HCT116 (cell line): ENCODE measurements around the gene MAST4. TPM values are rescaled to one million over a fixed set of nuclear protein-coding genes. Genes with fewer than 3 reads are reported as not detected.

Source experiments
- ATAC-seq: fragments of 200-7000 bp; cut with Tn5 transposase; 2 replicates; pipeline ENCODE4 v1.9.1; 2020; ENCODE audit warnings: mild to moderate bottlenecking, moderate library complexity
- BruUV-seq: library from RNA; stranded (reverse); fragments of 400-500 nt; replicated peaks from 2 replicates; lab custom pipeline; 2021; lab: Mats Ljungman, UMichigan
- CTCF ChIA-PET: fragments of 300-600 bp; sonication (Branson Sonifier 250); formaldehyde crosslinking; loops from one replicate; lab custom pipeline; 2021; ENCODE audit warnings: antibody characterized with exemption; lab: Charles Lee
- POLR2A ChIA-PET: fragments of 300-600, 350-600 bp; sonication (Branson Sonifier 250); formaldehyde crosslinking; loops from one replicate; lab custom pipeline; 2021; ENCODE audit warnings: antibody characterized with exemption; lab: Charles Lee
- RAD21 ChIA-PET, 2 experiments: fragments of 300-600 bp; sonication (Branson Sonifier 250); formaldehyde crosslinking; loops; one replicate each; lab custom pipeline; 2023; ENCODE audit warnings: low total read pairs in 2 of 2; ENCODE audit not compliant: uncharacterized antibody in 2 of 2, unreplicated experiment in 2 of 2, low non-redundant PET in 1 of 2; lab: Charles Lee
- DNase-seq: peaks from one replicate; pipeline ENCODE4 v3.0.0-alpha.2; 2010; ENCODE audit warnings: low read depth, low spot score
- H2AFZ ChIP-seq: fragments of 200-600 bp; shearing (Covaris generic), sonication (generic); 2 replicates; pipeline ENCODE4 v1.6.1; 2017; ENCODE audit warnings: low read depth, mixed run types, mixed read lengths, antibody characterized with exemption, low read length; ENCODE audit not compliant: poor library complexity, severe bottlenecking
- H3K27ac ChIP-seq: 2 replicates; pipeline ENCODE4 v1.5.1; 2012; ENCODE audit warnings: low read depth, low read length
- H3K27me3 ChIP-seq: fragments of 200-600 bp; sonication (generic); 2 replicates; pipeline ENCODE4 v1.6.1; 2016; ENCODE audit warnings: mixed run types, low read length, mixed read lengths; ENCODE audit not compliant: insufficient read depth
- H3K36me3 ChIP-seq, 2 experiments: fragments of 200-500 bp in 1 of 2; fragments of 200-600 bp in 1 of 2; sonication (Bioruptor generic) in 1 of 2; sonication (generic) in 1 of 2; 2 replicates each; pipeline versions ENCODE4 v1.5.1 to v1.6.1; 2014 to 2016; ENCODE audit warnings: low read length in 2 of 2, inconsistent platforms in 1 of 2, mixed read lengths in 1 of 2, mixed run types in 1 of 2; ENCODE audit not compliant: insufficient read depth in 2 of 2, control insufficient read depth in 1 of 2
- H3K4me1 ChIP-seq, 2 experiments: fragments of 200-600 bp in 1 of 2; sonication (generic) in 1 of 2; 2 replicates each; pipeline versions ENCODE4 v1.5.1 to v1.6.1; 2012 to 2017; ENCODE audit warnings: low read length in 2 of 2, inconsistent platforms in 1 of 2, mild to moderate bottlenecking in 1 of 2, mixed read lengths in 1 of 2, mixed run types in 1 of 2, moderate library complexity in 1 of 2; ENCODE audit not compliant: insufficient read depth in 2 of 2, control insufficient read depth in 1 of 2
- H3K4me2 ChIP-seq: fragments of 200-600 bp; sonication (generic); 2 replicates; pipeline ENCODE4 v1.6.1; 2017; ENCODE audit warnings: mixed run types, low read length, mixed read lengths
- H3K4me3 ChIP-seq, 2 experiments: fragments of 200-600 bp in 1 of 2; sonication (generic) in 1 of 2; replicated peaks in 1 of 2; 2 replicates each; pipeline ENCODE4 v1.5.1; 2011 to 2016; ENCODE audit warnings: low read length in 2 of 2, control low read depth in 1 of 2, low read depth in 1 of 2, mild to moderate bottlenecking in 1 of 2, mixed read lengths in 1 of 2, mixed run types in 1 of 2
- H3K79me2 ChIP-seq: fragments of 200-600 bp; sonication (generic); 2 replicates; pipeline ENCODE4 v1.6.1; 2017; ENCODE audit warnings: mild to moderate bottlenecking, mixed run types, low read length, moderate library complexity, mixed read lengths; ENCODE audit not compliant: insufficient read depth
- H3K9ac ChIP-seq: fragments of 200-600 bp; sonication (generic); 2 replicates; pipeline ENCODE4 v1.6.1; 2016; ENCODE audit warnings: low read length, mixed read lengths
- H3K9me2 ChIP-seq: fragments of 200-600 bp; sonication (generic), shearing (Covaris generic); 2 replicates; pipeline ENCODE4 v1.6.1; 2017; ENCODE audit warnings: mixed run types, mild to moderate bottlenecking, moderate library complexity; ENCODE audit not compliant: insufficient read depth
- H3K9me3 ChIP-seq, 2 experiments: fragments of 200-500 bp in 1 of 2; fragments of 200-600 bp in 1 of 2; sonication (Bioruptor generic) in 1 of 2; sonication (generic) in 1 of 2; 2 replicates each; pipeline ENCODE4 v1.6.1; 2014 to 2017; ENCODE audit warnings: low read length in 2 of 2, mixed read lengths in 2 of 2, inconsistent platforms in 1 of 2, low read depth in 1 of 2, mild to moderate bottlenecking in 1 of 2, mixed run types in 1 of 2, moderate library complexity in 1 of 2; ENCODE audit not compliant: control insufficient read depth in 1 of 2, insufficient read depth in 1 of 2
- H4K20me1 ChIP-seq: fragments of 200-600 bp; sonication (generic), shearing (Covaris generic); 2 replicates; pipeline ENCODE4 v1.6.1; 2017; ENCODE audit warnings: mixed run types, mild to moderate bottlenecking, moderate library complexity; ENCODE audit not compliant: insufficient read depth
- ATF3 ChIP-seq: IDR thresholded peaks from 2 replicates; pipeline ENCODE4 v1.6.1; 2012
- CBX3 ChIP-seq: IDR thresholded peaks from 2 replicates; pipeline ENCODE4 v1.6.1; 2012; ENCODE audit warnings: low read depth
- CTCF ChIP-seq, 3 experiments: fragments of 200-600 bp in 1 of 3; sonication (generic) in 1 of 3; IDR thresholded peaks in 2 of 3; conservative IDR thresholded peaks in 1 of 3; 2 replicates each; pipeline ENCODE4 v1.5.1; 2012 to 2017; ENCODE audit warnings: low read depth in 2 of 3, low read length in 2 of 3, antibody characterized with exemption in 1 of 3, borderline replicate concordance in 1 of 3, control low read depth in 1 of 3, mild to moderate bottlenecking in 1 of 3, mixed read lengths in 1 of 3, mixed run types in 1 of 3, moderate library complexity in 1 of 3; ENCODE audit not compliant: insufficient read depth in 1 of 3
- EGR1 ChIP-seq: IDR thresholded peaks from 2 replicates; pipeline ENCODE4 v1.6.1; 2012; ENCODE audit warnings: low read depth
- EZH2 ChIP-seq: fragments of 200-600 bp; sonication (generic); IDR thresholded peaks from 2 replicates; pipeline ENCODE4 v1.6.1; 2017; ENCODE audit warnings: antibody characterized with exemption, mixed run types
- EZH2phosphoT487 ChIP-seq: fragments of 200-600 bp; IDR thresholded peaks from 2 replicates; pipeline ENCODE4 v1.6.1; 2018; ENCODE audit warnings: antibody characterized with exemption, borderline replicate concordance
- FOSL1 ChIP-seq: IDR thresholded peaks from 2 replicates; pipeline ENCODE4 v1.6.1; 2012; ENCODE audit warnings: low read depth
- MAX ChIP-seq: IDR thresholded peaks from 2 replicates; pipeline ENCODE4 v1.6.1; 2012
- POLR2AphosphoS5 ChIP-seq: IDR thresholded peaks from 2 replicates; pipeline ENCODE4 v1.6.1; 2011; ENCODE audit warnings: mild to moderate bottlenecking, low read depth, low read length, moderate library complexity
- REST ChIP-seq: IDR thresholded peaks from 2 replicates; pipeline ENCODE4 v1.6.1; 2012; ENCODE audit warnings: low read depth
- TCF7L2 ChIP-seq: IDR thresholded peaks from 2 replicates; pipeline ENCODE4 v1.7.0; 2011; ENCODE audit warnings: borderline replicate concordance, inconsistent platforms; ENCODE audit not compliant: insufficient read depth, insufficient read length; ENCODE audit errors: extremely low read depth
- ZBTB33 ChIP-seq: IDR thresholded peaks from 2 replicates; pipeline ENCODE4 v1.6.1; 2011; ENCODE audit warnings: mild to moderate bottlenecking, low read length, moderate library complexity; ENCODE audit not compliant: insufficient replicate concordance; ENCODE audit errors: extremely low read depth
- intact Hi-C: fragments of 100-400 bp; cut with micrococcal nuclease; formaldehyde crosslinking; loops from 2 replicates; pipeline ENCODE4 v1.10.0; 2022
- total RNA-seq: library from RNA; stranded (reverse); gene quantifications from one replicate; pipeline ENCODE4 v1.2.1, GENCODE V29; 2021; ENCODE audit not compliant: unreplicated experiment

Gene MAST4
- total RNA-seq, 1 experiment from 2014 or later, result 1.1 TPM

GRCh38 chr5:67146981-67147380, 550.8 kb downstream of the MAST4 start:
- H3K36me3 ChIP-seq, result no peaks in the 10 kb centered on the region
- intact Hi-C loops, result no loop called here

GRCh38 chr5:67147760-67148159, 551.6 kb downstream of the MAST4 start:
- POLR2A ChIA-PET, result no interaction called here

More at GRCh38 chr5:67146981-67147380, 550.8 kb downstream of the MAST4 start:
- no peaks in the 10 kb centered on the region for H3K9me3 ChIP-seq
- no peak overlapping the region for H3K9ac ChIP-seq
- no peaks in the 10 kb centered on the region for H4K20me1 ChIP-seq
- ChIA-PET RAD21 (no interaction called here), CTCF (interaction anchor here (0.8 kb wide), 1 partner anchor 10 kb away, joined by 4 read pairs; no protein-coding TSS in a partner anchor), POLR2A (no interaction called here)
- H3K27ac ChIP-seq, result no peak overlapping the region
- ATAC-seq (no peak), DNase-seq (no peak)
- H3K4me3 ChIP-seq, result no peak overlapping the region
- H2AFZ ChIP-seq, result no peak overlapping the region
- BruUV-seq, result no TSS peak
- no peaks in the 10 kb centered on the region for H3K9me2 ChIP-seq
- H3K79me2 ChIP-seq, result no peaks in the 10 kb centered on the region
- H3K27me3 ChIP-seq, result peaks cover 29% of the 10 kb centered on the region
- H3K4me2 ChIP-seq, result no peak overlapping the region
- TF ChIP-seq POLR2AphosphoS5 (no peak), EGR1 (no peak), EZH2 (no peak), EZH2phosphoT487 (no peak)
- no peaks in the 10 kb centered on the region for H3K4me1 ChIP-seq

More at GRCh38 chr5:67147760-67148159, 551.6 kb downstream of the MAST4 start:
- Histone ChIP-seq H3K79me2 (no peaks in the 10 kb centered on the region), H3K36me3 (no peaks in the 10 kb centered on the region), H3K9ac (no peak overlapping the region), H4K20me1 (no peaks in the 10 kb centered on the region), H3K9me2 (no peaks in the 10 kb centered on the region), H3K27me3 (peaks cover 29% of the 10 kb centered on the region), H3K4me3 (no peak overlapping the region), H3K4me2 (no peak overlapping the region), H3K27ac (no peak overlapping the region), H2AFZ (no peak overlapping the region), H3K4me1 (no peaks in the 10 kb centered on the region), H3K9me3 (no peaks in the 10 kb centered on the region)
- RAD21 ChIA-PET, result no interaction called here
- intact Hi-C loops, result no loop called here
- BruUV-seq, result no TSS peak
- CTCF ChIA-PET, result interaction anchor here (0.8 kb wide), 1 partner anchor 9 kb away, joined by 4 read pairs; no protein-coding TSS in a partner anchor
- ATAC-seq (no peak), DNase-seq (no peak)
- TF ChIP-seq CBX3 (no peak), ATF3 (no peak), ZBTB33 (no peak), EZH2 (no peak), CTCF (IDR thresholded peaks at IDR 0.05 in 2 of 3, conservative IDR thresholded peaks at IDR 0.05 in 1 of 3; ENCODE audit: borderline replicate concordance in 1 of 3, insufficient read depth in 1 of 3, low read depth in 2 of 3, low read length in 2 of 3) (no peak), TCF7L2 (no peak), REST (no peak), MAX (no peak), FOSL1 (no peak), EZH2phosphoT487 (no peak)
